ENCODE data around the gene C16orf86.

The C16orf86 gene, protein sequence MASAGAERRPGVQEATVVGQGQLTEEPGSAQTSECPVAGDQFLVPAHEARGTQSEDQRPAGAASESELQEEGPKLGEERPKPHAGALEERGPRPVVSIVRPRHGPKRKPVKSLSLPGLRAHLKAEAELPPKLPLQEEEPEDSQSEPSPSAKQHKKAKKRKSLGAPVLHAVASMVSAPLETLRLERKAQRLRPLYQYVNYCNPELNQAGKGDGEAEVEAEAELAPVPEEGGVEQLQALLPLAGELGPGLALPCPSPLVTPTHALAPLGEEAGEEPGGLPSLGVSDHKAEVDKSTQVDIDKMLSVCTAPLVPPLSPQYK

DNA sequence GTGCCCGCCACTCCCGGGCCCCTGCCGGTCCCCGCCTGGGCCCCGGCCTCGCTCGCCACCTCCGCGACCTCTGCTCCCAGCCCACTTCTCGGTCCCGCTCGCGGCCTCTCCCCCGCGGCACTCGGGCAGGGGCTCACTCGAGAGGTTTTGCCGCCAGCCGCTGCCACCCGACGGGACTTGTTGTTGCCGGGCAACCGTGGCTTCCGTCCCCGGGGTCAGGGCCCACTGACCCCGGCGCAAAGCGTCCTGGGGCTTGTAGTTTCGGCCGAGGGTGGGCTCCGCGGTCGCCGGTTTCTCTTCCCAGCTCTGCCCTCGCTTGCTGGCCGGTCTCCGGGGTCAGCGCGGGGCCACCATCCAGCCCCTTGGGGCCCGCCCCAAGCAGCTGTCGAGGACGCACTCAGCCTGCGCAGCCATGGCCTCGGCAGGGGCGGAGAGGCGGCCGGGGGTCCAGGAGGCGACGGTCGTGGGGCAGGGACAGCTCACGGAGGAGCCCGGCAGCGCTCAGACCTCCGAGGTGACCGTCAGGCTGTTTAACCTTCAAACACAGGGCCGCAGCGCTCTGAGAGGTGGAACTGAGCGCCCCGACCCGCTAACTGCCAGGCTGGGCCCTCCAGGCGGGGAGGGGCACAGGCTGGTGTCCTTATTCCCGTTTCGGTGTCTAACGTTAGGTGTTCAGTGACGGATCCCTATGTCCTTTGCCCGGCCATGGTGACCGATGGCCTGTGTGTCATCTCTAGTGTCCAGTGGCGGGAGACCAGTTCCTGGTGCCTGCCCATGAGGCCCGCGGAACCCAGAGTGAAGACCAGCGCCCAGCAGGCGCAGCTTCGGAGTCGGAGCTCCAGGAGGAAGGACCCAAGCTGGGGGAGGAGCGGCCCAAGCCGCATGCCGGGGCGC, at the start of gene C16orf86, which contains the start of gene ENKD1:
C16orf86 (plus strand) TSS at position 256 of the 894 bp plus-strand sequence; CDS start at position 413, 157 bp downstream.
ENKD1 (minus strand) TSS at position 192 of the 894 bp plus-strand sequence. CDS start 308 bp downstream, outside the sequence.
- DNase-seq (ENCODE audit: low read depth in 1 of 2, low spot score in 1 of 2), result peak; percentile 68

DNA sequence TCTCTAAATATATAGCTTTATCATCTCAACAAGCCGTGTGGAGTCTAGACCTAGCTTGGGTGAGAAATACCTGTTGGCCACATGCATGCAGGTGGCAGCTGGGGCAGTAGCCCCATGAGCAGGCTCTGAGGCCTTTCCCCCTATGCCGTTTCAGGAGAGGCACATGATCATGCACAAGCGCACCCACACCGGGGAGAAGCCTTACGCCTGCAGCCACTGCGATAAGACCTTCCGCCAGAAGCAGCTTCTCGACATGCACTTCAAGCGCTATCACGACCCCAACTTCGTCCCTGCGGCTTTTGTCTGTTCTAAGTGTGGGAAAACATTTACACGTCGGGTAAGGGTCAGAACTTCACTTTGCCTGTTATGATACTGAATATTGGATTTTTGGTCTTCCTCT, 38.4 kb upstream of the C16orf86 start:
- no peak for DNase-seq (ENCODE audit: low read depth in 1 of 2, low spot score in 1 of 2)

DNA sequence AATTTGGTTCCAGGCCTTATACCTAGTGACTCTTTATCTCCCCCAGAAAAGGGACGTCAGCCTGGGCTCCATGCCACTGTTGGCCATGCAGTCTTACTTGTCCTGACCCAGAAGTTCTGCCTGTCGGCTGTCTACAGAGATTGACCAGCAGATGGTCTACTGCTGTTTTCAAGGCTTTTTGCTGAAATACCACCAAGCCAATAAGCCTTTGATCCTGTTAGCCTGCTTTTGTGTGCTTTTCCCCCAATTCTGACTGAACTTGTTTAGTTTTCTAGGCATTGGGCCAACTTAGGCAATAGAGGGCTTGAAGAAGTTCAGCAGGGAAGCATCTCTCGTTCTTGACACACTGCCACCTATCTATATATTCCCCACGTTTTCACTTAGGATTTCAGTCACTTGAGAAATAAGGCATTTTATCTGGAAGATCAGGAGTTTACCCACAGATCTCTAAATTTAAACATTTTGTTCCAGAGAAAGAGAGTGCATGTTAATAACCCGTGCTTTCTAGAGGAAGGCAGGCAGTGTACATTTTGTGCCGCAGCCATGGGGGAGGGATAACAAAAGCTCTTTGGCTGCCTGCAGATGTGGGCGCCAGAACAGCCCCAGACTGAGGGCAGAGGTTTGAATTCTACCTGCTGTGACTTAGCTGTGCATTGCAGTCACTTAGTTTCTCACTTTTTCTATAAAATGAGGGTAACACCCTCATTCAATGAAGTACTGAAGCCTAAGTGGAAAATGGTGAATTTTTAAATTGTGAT, 34.0 kb upstream of the C16orf86 start:
- no peak for DNase-seq (ENCODE audit: low read depth in 1 of 2, low spot score in 1 of 2)

DNA sequence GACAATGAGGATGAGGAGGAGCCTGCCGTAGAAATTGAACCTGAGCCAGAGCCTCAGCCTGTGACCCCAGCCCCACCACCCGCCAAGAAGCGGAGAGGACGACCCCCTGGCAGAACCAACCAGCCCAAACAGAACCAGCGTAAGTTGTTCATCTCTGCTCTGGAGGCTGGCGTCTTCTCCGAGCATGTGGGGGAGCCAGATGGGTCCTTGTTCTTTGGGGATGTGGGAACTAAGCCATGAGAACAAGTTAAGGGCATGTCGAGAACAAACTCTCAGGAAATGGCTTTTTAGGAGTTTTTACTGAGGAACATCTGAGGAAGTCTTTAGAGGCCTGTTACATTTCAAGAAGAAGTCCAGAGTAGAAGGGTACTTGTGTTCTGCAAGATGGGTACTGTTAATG, 29.9 kb upstream of the C16orf86 start:
- no peak for DNase-seq (ENCODE audit: low read depth in 1 of 2, low spot score in 1 of 2)

DNA sequence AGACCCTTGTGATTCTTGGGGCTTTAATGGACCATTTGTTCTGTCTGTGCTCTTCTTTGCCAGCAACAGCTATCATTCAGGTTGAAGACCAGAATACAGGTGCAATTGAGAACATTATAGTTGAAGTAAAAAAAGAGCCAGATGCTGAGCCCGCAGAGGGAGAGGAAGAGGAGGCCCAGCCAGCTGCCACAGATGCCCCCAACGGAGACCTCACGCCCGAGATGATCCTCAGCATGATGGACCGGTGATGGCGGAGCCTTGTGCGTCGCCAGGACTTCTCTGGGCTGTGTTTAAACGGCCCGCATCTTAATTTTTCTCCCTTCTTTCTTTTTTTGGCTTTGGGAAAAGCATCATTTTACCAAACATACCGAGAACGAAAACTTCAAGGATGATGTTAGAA, 29.0 kb upstream of the C16orf86 start:
- no peak for DNase-seq (ENCODE audit: low read depth in 1 of 2, low spot score in 1 of 2)

DNA sequence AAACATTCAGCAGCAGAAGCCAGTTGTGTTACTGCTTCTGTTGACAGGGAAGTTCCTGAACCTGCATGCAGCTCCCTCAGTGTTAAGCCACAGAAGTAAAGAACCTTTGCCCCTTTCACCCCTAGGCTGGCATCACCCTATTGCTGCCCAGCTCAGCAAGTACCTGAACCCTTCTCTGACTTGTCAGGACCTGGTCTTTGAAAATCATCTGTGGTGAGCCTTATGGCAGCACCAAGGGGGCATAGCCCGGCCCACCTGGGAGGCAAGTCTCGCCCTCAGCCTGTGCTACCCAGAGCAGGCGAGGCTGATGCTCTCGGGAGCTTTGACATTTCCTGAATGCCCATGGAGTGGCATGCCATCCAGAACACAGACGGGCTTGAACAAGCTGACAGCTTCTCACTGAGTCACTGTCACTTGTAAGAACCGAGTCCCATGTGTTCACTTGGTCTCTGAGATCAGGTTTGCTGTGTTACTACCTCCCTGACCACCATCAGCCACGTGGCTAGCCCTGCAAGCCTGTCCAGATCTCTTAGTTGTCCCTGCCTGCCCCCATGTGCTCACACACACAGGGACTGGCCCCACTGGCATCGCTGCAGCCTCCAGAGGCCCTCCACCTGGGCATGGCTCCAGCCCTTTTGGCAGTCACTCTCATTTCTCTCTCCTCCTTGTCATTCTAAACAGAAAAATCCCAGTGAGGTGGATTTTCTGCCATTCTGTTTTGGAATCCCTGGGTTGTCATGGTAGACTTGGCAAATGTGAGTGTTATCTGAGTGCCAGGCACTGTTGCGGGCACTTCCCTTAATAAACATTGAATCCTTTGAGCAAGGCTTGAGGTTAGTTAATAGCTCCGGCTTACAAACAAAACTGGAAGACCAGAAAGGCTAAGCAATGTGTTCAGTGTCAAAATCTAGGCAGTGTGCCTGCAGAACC, 24.6 kb upstream of the C16orf86 start:
- DNase-seq (ENCODE audit: low read depth in 1 of 2, low spot score in 1 of 2), result no peak

DNA sequence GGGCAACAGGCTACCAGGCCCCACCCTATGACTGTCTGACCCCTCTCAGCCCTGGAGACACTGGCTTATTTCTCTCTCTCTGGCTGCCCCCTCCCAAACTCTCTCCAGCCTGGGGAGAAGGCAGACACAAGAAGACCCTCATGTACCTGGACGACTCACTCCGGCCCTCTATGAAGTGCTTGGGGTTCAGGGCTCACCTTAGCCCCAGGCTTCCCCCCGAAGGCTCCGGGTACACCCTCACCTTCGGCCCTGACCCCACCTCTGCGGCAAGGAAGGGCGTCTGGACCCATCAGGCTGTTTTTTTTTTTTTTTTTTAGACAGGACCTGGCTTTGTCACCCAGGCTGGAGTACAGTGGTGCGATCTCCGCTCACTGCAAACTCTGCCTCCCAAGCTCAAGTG, 22.6 kb upstream of the C16orf86 start:
- no peak for DNase-seq (ENCODE audit: low read depth in 1 of 2, low spot score in 1 of 2)

DNA sequence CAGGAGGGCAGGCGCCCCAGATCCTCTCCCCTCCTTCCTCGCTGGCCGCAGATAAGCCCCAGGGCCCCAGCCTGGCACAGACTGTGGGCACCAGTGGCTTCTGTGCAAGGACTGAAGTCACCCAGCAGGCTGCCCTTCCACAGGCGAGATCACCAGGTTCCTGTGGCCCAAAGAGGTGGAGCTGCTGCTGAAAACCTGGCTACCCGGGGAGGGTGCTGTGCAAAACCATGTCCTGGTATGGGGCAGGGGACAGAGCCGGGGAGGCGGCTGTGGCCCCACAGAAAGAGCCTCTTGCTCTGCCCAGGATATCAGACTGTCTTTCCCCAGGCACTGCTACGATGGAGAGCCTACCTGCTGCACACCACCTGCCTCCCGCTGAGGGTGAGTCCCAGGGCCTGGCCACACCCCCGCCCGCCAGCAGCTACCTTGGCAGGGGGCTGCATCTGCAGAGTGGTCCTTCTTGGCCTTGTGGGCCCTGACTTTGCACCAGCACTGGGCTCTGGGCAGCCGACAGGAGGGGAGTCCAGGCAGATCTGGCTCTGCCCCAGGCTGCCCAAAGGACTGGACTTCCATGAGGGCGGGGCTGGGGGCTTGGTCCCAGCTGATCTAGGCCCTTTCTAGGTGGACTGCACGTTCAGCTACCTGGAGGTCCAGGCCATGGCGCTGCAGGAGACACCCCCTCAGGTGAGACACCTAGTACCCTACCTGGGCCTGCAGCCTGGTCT, 21.1 kb upstream of the C16orf86 start:
- no peak for DNase-seq (ENCODE audit: low read depth in 1 of 2, low spot score in 1 of 2)

DNA sequence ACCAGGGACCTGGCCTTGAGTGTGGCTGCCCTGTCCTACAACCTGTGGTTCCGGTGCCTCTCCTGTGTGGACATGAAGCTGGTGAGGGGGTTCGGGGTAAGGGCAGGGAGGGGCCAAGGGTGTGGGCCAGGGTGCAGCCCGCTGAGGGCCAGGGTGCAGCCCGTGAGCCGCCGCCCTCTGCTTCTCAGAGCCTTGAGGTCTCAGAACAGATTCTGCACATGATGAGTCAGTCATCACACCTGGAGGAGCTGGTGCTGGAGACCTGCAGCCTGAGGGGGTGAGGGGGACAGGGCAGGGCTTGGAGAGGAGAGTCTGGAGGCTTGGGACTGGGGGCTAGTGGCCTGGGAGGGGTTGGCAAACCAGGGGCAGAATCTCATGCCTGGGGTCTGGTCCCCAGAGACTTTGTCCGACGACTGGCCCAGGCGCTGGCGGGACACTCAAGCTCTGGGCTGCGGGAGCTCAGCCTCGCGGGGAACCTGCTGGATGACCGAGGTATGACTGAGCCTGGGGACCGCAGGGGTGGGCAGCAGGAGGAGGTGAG, 19.4 kb upstream of the C16orf86 start:
- DNase-seq (ENCODE audit: low read depth in 1 of 2, low spot score in 1 of 2), result no peak

DNA sequence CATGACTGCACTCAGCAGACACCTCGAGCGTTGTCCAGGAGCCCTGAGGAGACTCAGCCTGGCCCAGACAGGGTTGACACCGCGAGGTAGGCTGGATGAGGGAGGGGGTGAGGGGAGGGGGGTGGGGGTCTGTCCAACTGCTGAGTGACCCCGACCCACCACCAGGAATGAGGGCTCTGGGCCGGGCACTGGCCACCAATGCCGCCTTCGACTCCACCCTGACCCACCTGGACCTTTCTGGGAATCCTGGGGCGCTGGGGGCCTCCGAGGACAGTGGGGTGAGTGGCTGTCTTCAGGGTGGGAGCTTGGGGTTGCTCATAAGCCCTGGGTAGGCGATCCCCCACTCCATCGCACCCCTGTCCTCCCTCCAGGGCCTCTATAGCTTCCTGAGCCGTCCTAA, 18.9 kb upstream of the C16orf86 start:
- DNase-seq (ENCODE audit: low read depth in 1 of 2, low spot score in 1 of 2), result no peak

DNA sequence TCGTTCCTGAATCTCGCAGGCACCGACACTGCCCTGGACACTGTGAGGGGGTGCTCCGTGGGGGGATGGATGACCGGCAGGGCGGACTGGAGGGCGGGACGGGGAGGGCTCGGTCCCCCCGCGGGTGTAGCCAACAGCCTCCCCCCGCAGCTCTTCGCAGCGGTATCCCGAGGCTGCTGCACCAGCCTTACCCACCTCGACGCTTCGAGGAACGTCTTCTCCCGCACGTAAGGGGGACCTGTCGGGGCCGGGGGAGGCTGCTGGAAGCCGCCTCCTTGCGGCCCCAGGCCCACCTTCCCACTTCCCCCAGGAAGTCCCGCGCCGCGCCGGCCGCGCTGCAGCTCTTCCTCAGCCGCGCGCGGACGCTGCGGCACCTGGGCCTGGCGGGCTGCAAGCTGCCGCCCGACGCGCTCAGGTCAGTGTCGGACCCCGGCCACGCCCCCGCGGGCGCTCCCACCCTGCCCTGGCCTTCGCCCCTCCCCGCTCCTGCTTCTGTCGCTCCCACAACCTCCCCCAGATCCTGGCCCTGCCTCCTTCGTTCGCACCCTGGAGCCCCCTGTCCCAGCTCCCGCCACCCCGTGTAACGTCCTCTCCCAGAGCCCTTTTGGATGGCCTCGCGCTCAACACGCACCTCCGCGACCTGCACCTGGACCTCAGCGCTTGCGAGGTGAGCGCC, 18.4 kb upstream of the C16orf86 start:
- DNase-seq (ENCODE audit: low read depth in 1 of 2, low spot score in 1 of 2), result no peak

DNA sequence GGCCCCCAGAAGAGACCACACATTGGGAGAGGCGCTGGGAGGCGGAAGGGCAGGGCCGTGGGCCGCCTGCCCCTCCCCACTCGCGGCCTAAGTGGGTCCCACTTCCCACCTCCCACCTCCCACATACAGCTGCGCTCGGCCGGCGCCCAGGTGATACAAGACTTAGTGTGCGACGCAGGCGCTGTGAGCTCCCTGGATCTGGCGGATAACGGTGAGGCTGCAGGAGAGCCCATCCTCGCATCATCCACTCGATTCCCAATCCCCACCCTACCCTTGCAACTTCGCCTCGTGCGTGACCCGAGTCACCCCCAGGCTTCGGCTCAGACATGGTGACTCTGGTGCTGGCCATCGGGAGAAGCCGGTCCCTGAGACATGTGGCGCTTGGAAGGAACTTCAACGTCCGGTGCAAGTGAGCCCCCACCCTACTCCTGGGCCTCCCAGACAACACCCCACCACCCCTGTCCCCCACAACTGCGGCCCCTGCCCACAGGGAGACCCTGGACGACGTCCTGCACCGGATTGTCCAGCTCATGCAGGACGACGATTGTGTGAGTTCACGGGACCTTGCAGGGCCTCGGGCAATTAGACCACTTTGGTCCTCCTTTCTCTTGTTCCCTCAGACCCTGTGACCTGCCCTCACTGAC, 17.7 kb upstream of the C16orf86 start:
- DNase-seq (ENCODE audit: low read depth in 1 of 2, low spot score in 1 of 2), result no peak

DNA sequence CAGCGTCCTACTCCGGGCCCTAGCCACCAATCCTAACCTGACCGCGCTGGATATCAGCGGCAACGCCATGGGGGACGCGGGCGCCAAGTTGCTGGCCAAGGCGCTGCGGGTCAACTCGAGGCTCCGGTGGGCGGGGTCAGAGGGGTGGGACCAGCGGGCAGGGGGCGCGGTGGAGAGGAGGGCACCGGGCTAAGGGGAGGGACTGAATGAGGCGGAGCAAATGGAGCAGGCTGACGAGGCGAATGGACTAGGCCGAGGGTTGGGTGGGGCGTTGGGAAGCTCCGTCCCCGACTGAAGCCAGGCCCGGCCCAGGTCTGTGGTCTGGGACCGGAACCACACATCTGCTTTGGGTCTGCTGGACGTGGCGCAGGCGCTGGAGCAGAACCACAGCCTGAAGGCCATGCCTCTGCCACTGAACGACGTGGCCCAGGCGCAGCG, 17.1 kb upstream of the C16orf86 start:
- DNase-seq (ENCODE audit: low read depth in 1 of 2, low spot score in 1 of 2), result no peak

DNA sequence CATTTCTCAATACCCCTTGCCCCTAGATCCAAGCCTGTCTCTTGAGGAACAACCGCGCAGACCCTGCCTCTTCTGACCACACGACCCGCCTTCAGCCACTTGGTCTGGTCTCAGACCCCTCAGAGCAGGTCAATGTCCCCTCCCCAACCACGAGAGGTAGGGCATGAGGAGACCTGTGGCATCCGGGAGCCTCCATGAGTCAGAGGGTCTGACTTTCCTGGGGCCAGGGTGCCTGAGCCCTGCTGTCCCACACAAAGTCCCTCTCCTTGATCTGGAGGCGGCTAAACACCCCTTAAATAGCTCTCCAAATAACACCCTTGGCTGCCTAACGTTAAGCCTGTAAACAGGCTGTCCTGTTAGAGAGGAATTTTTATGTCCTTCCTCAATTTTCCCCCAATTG, 16.6 kb upstream of the C16orf86 start:
- no peak for DNase-seq (ENCODE audit: low read depth in 1 of 2, low spot score in 1 of 2)

DNA sequence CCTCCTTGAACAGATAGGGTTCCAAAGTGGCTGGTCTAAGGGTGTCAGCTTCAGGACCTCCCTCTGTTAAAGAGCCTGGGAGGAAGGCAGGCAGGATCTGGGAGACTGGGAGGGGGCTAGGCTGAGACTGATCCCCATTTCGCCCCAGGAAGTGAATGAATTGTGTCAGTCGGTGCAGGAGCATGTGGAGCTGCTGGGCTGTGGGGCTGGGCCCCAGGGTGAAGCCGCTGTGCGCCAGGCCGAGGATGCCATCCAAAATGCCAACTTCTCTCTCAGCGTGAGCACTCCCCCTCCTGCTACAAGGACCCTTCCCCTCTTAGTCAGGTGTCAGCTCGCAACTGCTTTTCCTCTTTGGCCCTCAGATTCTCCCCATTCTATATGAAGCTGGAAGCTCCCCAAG, 15.6 kb upstream of the C16orf86 start:
- no peak for DNase-seq (ENCODE audit: low read depth in 1 of 2, low spot score in 1 of 2)

DNA sequence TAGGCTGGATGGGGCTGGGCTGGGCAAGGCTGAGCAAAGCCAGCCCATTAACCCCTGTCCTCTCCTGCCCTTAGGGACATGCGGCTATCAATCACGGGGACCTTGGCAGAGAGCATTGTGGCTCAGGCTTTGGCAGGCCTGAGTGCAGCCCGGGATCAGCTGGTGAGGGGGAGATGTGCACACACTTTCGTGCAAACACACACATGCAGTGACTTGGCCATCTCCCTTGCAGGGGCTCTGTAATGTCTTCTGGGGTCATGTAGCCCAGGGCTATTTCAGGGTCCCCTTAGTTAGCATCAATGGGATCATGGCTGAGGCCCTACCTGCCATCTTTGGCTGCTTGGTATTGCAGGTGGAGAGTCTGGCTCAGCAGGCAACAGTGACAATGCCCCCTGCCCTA, 14.8 kb upstream of the C16orf86 start:
- DNase-seq (ENCODE audit: low read depth in 1 of 2, low spot score in 1 of 2), result no peak

DNA sequence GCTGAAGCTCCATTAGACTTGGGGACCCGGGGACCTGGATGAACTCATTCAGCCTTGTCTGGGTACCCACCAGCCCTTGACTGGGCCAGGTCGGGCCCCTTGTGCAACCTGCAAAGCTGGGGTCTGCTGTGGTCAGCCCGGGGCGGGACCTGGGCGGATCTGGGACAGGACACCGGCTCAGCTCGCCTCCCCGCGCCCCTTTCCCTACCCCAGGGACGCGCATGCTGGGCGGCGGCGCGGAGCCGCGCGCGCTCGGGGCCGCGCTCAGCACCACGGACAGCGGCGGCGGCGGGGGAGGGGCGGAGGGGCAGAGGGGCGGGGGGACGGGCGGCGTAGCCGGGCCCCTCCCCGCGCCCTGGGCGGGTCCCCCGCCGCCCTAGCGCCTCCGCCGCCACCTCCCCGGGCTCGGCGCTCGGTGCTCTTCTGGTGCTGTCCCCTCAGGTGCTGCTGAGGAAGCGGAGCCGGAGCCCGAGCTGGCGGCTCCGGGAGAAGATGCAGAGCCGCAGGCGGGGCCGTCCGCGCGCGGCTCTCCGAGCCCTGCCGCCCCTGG, 14.0 kb upstream of the C16orf86 start:
- no peak for DNase-seq (ENCODE audit: low read depth in 1 of 2, low spot score in 1 of 2)

DNA sequence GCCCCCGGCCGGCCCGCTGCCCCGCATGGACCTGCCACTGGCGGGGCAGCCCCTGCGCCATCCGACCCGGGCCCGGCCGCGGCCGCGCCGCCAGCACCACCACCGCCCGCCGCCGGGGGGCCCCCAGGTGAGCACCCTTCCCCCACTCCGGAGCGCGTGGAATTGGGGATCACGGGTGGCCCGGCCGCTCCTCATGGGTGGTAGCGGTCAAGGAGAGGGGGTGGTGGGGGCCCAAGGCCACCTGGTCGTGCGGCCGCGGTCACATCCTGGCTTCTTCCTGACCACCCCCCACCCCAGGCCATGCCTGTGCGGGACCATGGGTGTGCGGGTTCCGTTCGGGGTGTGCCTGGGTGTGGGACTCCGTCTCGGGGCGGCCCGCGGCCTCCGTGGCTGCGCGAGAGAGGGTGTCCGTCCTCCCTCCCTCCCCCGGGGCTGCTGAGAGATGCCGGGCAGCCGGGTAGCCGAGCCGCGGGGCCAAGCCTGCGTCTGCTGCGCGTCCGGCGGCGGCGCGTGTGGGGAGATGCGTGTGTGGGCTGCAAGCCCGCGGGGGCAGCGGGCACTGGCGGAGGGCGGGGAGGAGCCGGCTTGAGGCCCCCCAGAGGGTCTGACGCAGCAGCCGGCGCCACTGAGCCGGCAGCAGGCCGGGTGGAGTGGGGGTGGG, 13.4 kb upstream of the C16orf86 start:
- no peak for DNase-seq (ENCODE audit: low read depth in 1 of 2, low spot score in 1 of 2)
